GM12864 (cell line): Measurements from ENCODE around the gene GNB1L.

ENCODE experiments used
- DNase-seq: peaks from one replicate; pipeline ENCODE4 v3.0.0-alpha.2; 2011; ENCODE audit warnings: low read depth
- H3K4me3 ChIP-seq: 2 replicates; pipeline ENCODE4 v1.5.1; 2011; ENCODE audit warnings: mild to moderate bottlenecking, low read depth, low read length, control low read depth
- TF ChIP-seq, protein P1 (sequence below): IDR thresholded peaks from 2 replicates; pipeline ENCODE4 v1.5.1; 2011; ENCODE audit warnings: low read depth, mild to moderate bottlenecking, moderate library complexity, low read length, control low read depth, inconsistent platforms; ENCODE audit errors: missing control alignments

GNB1L gene

DNA sequence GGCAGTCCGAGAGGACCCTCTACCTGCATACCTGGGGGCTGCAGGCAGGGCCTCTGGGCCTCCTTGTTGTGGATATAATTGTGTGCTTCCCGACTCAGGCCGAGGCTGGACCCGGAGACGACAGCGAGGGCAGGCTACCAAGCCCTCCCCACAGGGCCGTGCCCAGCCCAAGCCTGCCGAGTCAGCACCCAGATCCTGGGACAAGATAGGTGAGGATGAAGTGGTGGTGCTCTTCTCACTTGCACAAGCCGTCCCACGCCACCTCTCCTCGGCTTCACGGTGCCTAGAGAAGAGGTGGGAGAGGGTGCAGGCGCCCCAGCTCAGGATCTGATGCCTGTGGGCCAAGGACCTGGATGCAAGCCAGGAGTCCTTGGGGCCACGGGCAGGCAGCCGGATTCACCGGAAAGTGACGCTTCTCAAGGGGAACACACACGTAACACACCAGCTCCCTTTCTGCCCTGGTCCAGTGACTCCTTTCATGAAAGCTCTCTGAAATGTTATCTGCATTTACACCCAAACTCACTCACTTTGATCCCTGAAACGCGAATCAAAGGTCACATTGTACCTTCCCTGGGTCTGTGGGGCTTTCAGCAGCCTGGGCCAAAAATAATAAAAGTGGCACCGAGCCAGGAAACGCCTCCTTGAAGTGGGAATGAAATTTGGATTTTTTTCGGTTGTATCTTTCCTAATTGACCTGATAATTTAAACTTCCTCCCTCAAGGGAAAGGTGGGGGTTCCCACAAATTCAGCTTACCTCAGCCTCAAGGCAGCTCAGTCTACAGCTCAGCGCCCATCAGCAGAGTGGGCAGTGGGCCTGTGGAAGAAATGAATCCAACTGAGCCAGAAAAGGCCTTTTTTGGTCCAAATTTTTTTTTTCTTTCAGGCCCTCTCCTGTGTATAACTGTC is 1.1 kb upstream of the GNB1L start:
- TF ChIP-seq, protein P1, sequence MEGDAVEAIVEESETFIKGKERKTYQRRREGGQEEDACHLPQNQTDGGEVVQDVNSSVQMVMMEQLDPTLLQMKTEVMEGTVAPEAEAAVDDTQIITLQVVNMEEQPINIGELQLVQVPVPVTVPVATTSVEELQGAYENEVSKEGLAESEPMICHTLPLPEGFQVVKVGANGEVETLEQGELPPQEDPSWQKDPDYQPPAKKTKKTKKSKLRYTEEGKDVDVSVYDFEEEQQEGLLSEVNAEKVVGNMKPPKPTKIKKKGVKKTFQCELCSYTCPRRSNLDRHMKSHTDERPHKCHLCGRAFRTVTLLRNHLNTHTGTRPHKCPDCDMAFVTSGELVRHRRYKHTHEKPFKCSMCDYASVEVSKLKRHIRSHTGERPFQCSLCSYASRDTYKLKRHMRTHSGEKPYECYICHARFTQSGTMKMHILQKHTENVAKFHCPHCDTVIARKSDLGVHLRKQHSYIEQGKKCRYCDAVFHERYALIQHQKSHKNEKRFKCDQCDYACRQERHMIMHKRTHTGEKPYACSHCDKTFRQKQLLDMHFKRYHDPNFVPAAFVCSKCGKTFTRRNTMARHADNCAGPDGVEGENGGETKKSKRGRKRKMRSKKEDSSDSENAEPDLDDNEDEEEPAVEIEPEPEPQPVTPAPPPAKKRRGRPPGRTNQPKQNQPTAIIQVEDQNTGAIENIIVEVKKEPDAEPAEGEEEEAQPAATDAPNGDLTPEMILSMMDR: no peak
- DNase-seq: peak; percentile 35
- H3K4me3 ChIP-seq: peak overlapping the region; percentile 99

DNA sequence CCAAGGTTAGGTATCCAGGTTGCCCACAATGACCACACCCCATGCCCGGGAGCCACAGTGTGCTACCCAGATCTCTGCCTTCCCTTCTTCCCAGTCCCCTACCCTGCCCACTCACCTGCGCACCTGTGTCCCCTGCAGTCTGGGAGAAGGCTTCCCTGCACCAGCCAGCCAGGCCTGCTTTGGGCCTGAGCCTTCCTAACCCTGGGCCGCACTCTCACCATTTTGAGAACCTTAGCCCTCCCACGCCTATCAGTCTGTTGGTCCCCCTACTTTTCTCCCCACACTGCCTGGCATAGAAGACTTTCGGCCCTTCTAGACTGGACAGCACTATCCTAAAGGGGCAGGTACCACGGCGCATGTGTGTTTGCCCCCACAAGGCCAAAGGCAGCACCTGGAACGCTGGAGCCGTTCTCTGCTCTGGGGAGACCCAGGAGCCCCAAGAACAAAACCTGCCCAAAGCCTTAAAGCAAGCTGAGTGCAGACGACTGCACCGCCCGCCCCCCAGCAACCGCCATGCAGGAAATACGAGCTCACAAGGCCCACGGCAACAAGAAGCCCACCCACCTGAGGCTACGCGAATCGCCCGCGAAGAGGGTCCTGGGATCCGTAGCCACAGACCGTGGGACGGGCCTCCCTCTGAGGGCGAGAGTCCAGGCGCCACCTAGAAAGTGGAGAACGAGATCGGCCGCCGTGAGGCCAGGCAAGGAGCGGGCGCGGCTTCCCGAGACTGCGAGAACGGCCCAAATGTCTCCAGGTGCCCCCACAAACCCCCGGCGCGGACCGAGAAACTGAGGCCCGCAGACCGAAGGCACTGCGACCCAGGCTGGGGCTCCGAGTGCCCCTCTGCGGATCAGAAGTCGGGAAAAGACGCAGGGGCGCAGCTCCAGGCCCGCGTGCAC is 546 bp downstream of the GNB1L start:
- no peak for DNase-seq

DNA sequence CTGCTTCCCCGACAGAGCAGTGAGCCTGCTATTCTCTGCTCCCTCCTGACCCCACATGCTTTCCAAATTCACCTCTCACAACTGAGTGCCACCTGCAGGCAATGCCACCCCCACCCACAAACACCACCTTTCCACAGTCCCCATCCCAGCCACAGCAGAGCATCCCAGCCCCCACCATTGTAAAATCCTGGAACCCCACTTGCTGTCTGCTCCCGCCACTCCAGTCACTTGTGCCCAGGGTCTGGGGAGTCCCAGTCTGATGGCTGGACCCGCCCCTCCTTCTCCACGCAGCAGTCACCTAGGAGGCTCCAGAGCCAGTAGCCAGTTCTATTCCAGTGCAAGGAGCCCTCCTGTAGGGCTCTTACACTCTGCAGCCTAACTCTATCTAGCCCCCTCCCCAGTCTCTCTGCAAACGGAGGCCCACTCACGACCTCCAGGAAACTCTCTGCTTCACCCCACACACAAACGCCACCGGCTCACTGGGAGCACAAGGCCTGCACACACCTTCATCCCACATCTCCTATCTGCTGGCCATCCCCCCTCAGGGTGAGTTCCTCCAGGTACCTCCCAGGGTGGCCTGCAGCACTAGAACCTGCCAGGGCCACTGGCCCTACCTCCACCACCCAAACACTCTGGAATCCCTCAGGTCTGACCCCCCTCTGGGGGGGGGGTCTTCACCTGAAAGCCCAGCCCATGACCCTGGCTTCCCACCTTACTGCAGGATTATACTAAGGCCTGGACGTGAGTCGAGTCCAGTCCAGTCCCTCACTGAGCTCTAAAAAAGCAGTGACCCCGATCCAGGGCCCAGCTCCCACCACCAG is 1.4 kb downstream of the GNB1L start:
- TF ChIP-seq, protein P1: no peak
- peak overlapping the region; percentile 99 for H3K4me3 ChIP-seq
- DNase-seq: no peak

More for the DNA sequence above, 546 bp downstream of the GNB1L start:
- H3K4me3 ChIP-seq: peak overlapping the region; percentile 99
- TF ChIP-seq, protein P1: no peak

DNA sequence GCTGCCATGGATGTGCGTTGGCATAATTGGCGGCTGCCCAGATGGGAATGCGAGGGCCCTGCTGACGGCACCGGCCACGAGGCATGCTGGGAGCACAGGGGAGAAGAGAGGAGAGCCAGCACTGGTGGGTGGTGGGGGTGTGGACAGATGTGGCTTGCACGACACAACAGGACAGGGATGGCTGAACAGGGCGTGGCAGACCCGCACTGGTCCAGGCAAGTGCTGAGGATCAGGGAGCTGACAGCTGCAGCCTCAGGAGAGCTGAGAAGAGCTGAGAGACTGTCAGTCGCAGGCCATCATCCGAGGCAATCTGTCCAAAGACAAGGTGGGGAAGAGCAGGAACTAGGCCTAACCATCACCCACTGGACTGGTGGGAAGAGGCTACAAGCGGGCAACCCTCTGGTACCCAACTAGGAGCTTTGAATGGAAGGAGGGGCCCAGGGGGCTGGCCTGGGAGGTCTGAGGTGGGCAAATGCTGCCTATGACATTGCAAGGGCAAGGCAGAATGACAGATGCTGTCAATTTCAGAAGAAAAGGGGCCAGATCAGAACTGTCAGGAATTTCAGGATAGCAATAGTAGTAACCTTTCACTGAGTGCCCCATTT is 2.4 kb downstream of the GNB1L start:
- no peak for DNase-seq
- TF ChIP-seq, protein P1: no peak
- no peak overlapping the region for H3K4me3 ChIP-seq

DNA sequence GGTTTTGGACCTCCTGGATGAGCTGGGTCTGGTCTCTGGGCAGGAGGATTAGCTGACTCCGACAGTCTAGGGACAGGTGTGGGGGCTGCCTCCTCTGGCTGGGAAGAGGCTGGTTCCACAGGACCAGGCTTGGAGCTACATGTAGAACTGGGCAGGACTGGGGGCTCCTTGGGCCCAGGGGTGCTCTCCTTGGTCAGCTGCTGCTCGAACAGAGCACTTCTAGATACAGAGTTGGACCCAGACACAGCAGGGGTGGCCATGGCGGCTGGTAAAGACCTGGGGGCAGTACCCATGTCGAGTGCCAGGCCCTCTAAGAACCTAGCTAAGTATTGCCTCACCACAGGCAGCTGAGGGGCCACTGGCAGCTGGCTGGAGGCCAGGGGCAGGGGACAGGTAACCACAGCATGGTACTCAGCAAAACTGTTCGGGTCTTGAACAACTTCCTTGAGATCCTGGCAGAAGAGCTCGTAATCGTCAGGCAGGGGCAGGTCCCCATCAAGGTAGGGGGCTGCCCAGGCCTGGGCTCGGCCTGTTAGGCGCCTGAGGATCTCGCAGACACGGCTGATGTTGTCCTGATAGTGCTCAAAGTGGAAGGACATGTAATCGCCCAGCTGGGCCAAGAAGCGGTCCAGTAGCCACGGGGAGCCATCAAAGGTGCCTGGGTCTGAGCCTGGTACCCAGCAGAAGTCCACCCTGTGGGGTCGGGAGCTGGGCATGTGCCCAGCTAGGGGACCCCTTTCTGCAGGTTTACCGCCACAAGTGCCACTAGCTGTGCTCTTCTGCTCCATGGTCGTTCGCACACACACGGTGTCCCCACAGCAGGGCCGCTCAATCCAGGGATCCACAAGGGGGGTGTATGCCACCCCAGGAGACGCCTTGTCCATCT is 3.1 kb downstream of the GNB1L start:
- TF ChIP-seq, protein P1: no peak
- H3K4me3 ChIP-seq: no peak overlapping the region
- DNase-seq: no peak
